Measurements from ENCODE around the gene CDC37L1. TPM values are rescaled to one million over a fixed set of nuclear protein-coding genes. Genes with fewer than 3 reads are reported as not detected.

CDC37L1 gene
- total RNA-seq, 2 donors from 2014 or later = 18.4 to 22.2 TPM

GRCh38 chr9:4734150-4734549 is 54.8 kb downstream of the CDC37L1 start:
- H3K27me3 ChIP-seq (ENCODE audit: control insufficient read depth, insufficient read depth, low read length, poor library complexity, severe bottlenecking) = no peaks in the 10 kb centered on the region
- peaks cover 7% of the 10 kb centered on the region for H3K36me3 ChIP-seq (ENCODE audit: control insufficient read depth, insufficient read depth, low read length)
- no peak for TF ChIP-seq CTCF (conservative IDR thresholded peaks at IDR 0.05)
- H3K9ac ChIP-seq (ENCODE audit: extremely low read depth, low read length, poor library complexity, severe bottlenecking) = no peak overlapping the region
- Mint-ChIP-seq H3K4me3 (no peak overlapping the region), H3K4me1 (peaks cover 11% of the 10 kb centered on the region), H3K36me3 (ENCODE audit: low read depth) (peaks cover 18% of the 10 kb centered on the region), H3K27me3 (ENCODE audit: insufficient read depth) (no peaks in the 10 kb centered on the region), H3K9me3 (no peaks in the 10 kb centered on the region), H3K27ac (no peak overlapping the region)
- no peak for DNase-seq
- H3K9me3 ChIP-seq (ENCODE audit: control insufficient read depth, low read length) = no peaks in the 10 kb centered on the region
- no peak overlapping the region for H3K27ac ChIP-seq (ENCODE audit: low read depth, low read length)
- H3K4me1 ChIP-seq (ENCODE audit: control insufficient read depth, insufficient read depth, low read length) = peaks cover 3% of the 10 kb centered on the region
- no peak overlapping the region for H3K4me3 ChIP-seq (ENCODE audit: low read length)
- WGBS, 2 experiments (ENCODE audit: insufficient coverage in 1 of 2, insufficient read length in 1 of 2) = 87% methylated on average over 2 of the region's 2 CpGs; no CpG with 5 or more reads in 1 of the 2 experiments

- Histone ChIP-seq H3K36me3 (ENCODE audit: control insufficient read depth, insufficient read depth, low read length) (no peaks in the 10 kb centered on the region), H3K27me3 (ENCODE audit: control insufficient read depth, insufficient read depth, low read length, poor library complexity, severe bottlenecking) (no peaks in the 10 kb centered on the region), H3K9ac (ENCODE audit: extremely low read depth, low read length, poor library complexity, severe bottlenecking) (peak overlapping the region; percentile 55), H3K9me3 (ENCODE audit: control insufficient read depth, low read length) (no peaks in the 10 kb centered on the region), H3K4me3 (ENCODE audit: low read length) (peak overlapping the region; percentile 94), H3K27ac (ENCODE audit: low read depth, low read length) (no peak overlapping the region), H3K4me1 (ENCODE audit: control insufficient read depth, insufficient read depth, low read length) (peaks cover 4% of the 10 kb centered on the region)
- no peak overlapping the region for H3K27ac Mint-ChIP-seq
- no peaks in the 10 kb centered on the region for H3K9me3 Mint-ChIP-seq
- H3K4me3 Mint-ChIP-seq = peak overlapping the region; percentile 85
- H3K4me1 Mint-ChIP-seq = peaks cover 19% of the 10 kb centered on the region
- no peaks in the 10 kb centered on the region for H3K27me3 Mint-ChIP-seq (ENCODE audit: insufficient read depth)
- peak; percentile 49 for DNase-seq
- 92 to 93% methylated on average over 15 to 19 of the region's 19 CpGs for WGBS, 2 experiments (ENCODE audit: insufficient coverage in 1 of 2, insufficient read length in 1 of 2)
- H3K36me3 Mint-ChIP-seq (ENCODE audit: low read depth) = peaks cover 3% of the 10 kb centered on the region
- no peak for TF ChIP-seq CTCF (conservative IDR thresholded peaks at IDR 0.05)
Measured at GRCh38 chr9:4738866-4739586, 59.7 kb downstream of the CDC37L1 start.

GRCh38 chr9:4739587-4740387 is 60.4 kb downstream of the CDC37L1 start:
- H3K27ac Mint-ChIP-seq = peak overlapping the region; percentile 83
- H3K27ac ChIP-seq (ENCODE audit: low read depth, low read length) = no peak overlapping the region
- H3K4me1 Mint-ChIP-seq = peaks cover 19% of the 10 kb centered on the region

More at GRCh38 chr9:4739587-4740387, 60.4 kb downstream of the CDC37L1 start:
- WGBS, 2 experiments (ENCODE audit: insufficient coverage in 1 of 2, insufficient read length in 1 of 2) = 42 to 71% methylated on average over 15 to 24 of the region's 26 CpGs
- Histone ChIP-seq H3K9me3 (ENCODE audit: control insufficient read depth, low read length) (no peaks in the 10 kb centered on the region), H3K27me3 (ENCODE audit: control insufficient read depth, insufficient read depth, low read length, poor library complexity, severe bottlenecking) (no peaks in the 10 kb centered on the region), H3K4me1 (ENCODE audit: control insufficient read depth, insufficient read depth, low read length) (peaks cover 4% of the 10 kb centered on the region), H3K4me3 (ENCODE audit: low read length) (peak overlapping the region; percentile 94), H3K9ac (ENCODE audit: extremely low read depth, low read length, poor library complexity, severe bottlenecking) (peak overlapping the region; percentile 55), H3K36me3 (ENCODE audit: control insufficient read depth, insufficient read depth, low read length) (no peaks in the 10 kb centered on the region)
- TF ChIP-seq CTCF (conservative IDR thresholded peaks at IDR 0.05) = no peak
- Mint-ChIP-seq H3K4me3 (peak overlapping the region; percentile 85), H3K9me3 (no peaks in the 10 kb centered on the region), H3K27me3 (ENCODE audit: insufficient read depth) (no peaks in the 10 kb centered on the region), H3K36me3 (ENCODE audit: low read depth) (peaks cover 2% of the 10 kb centered on the region)
- peak; percentile 59 for DNase-seq

Measured in endodermal cell (in vitro differentiated cells).